Measurements from ENCODE around the gene SENP1.
"Not testable (repeated sequence)": the region's sequence is repeated elsewhere in the genome, so short reads cannot be mapped to it uniquely, and the experiment has no call there.

The SENP1 gene

DNA sequence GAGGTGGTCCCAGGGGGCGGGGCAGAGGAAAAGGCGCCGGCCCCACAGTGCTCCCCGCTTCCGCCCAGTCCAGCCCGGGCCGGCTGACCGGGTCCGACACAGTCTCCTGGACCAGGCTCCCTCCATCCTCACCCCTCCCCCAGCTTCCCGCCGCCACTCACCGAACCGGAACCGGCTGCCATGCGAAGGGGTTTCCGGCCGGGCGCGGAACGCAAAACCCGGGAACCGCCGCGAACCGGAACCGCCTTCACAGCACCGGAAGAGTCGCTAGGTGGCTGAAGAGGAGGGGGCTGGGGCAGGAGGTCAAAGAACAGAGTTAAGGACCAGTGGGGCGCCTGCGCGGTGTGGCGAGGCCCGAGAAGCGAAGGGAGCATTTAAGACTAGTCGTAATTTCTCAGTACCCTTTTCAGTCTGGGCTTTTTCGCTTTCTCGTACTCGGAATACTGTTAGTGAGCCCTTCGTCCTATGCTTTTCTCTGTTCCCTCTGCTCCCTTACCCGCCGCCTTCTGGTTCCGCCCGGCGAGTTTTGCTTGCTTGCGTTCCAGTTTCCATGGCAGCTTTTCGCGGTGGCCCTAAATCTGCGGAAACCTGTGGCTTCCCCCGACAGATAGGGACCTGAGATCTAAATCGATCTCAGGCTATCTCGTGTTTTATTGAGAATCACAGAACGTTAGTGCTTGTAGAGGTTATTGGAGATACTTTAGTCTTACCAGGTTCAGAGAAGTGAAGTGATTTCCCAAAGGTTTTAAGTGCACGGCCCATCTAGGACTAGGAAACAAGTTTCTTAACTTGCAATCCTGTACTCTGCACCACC lies at the start of gene SENP1:
Gene SENP1 (minus strand): TSS at position 213 of the 814 bp plus-strand sequence. CDS start 4,607 bp downstream, outside the sequence.
- DNase-seq, result peak; percentile 87

DNA sequence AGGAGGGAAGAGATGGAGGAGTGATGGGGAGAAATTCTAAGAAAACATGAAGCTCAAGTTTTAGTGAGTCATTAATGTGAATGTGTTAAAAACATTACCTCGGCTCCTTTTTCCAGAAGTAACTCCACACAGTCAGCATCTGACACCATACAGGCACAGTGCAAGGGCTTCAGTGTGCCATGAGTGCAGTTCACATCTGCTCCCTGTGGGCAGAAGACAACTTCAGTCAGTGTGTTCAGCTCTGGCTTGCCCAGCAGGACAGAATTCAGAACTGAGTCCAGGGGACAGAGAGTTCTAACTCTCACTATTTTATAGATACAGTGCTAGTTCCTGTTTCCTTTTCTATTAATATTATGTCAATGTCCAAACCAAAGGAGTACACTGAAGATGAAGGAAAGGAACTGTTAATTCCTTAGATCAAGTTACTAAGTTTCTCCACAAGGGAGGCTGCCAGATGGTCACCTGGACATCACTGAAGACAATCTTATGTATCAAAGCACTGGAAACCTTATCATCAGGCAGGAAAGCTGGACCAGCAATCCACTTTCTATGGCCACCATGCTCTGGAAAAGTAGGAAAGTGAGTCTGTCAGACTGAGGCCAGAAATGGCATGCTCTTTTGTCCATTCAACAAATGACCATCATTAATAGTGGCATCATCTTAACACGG lies 45.4 kb upstream of the SENP1 start:
- no peak for DNase-seq

DNA sequence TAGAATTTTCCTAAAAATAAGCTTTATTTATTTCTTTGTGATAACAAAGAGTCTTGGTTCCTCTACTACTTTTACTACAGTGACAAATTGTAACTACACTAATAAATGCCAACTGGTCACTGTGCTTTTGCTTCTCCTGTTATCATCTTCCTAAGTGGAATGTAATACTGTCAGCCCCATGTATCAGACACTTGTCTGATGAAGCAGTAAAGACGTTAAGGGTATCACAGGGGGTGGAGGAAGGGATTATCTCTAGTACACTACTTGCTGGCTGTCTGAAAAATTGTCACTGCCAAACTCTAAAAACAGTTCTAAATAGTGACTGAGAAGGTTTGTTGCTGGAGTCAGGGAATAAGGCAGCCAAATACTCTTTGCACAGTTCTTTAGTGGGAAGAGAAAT lies 40.1 kb upstream of the SENP1 start:
- no peak for DNase-seq

DNA sequence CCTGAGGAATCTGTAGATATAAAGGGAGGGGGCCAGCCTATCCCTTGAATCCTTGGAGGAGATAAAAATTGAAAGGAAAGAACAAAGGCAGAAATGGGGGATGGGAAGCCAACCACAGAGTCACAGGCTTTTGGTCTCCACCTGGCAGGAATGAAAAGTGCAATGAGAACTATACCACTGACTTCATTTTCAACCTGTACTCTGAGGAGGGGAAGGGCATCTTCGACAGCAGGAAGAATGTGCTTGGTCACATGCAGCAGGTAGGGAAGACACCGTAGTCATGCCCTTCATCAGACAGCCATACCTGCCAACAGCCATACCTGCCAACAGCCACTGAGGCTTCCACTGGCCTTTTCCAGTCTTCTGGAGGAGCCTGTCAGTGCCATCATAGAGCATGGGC lies 38.0 kb upstream of the SENP1 start:
- DNase-seq, result no peak

DNA sequence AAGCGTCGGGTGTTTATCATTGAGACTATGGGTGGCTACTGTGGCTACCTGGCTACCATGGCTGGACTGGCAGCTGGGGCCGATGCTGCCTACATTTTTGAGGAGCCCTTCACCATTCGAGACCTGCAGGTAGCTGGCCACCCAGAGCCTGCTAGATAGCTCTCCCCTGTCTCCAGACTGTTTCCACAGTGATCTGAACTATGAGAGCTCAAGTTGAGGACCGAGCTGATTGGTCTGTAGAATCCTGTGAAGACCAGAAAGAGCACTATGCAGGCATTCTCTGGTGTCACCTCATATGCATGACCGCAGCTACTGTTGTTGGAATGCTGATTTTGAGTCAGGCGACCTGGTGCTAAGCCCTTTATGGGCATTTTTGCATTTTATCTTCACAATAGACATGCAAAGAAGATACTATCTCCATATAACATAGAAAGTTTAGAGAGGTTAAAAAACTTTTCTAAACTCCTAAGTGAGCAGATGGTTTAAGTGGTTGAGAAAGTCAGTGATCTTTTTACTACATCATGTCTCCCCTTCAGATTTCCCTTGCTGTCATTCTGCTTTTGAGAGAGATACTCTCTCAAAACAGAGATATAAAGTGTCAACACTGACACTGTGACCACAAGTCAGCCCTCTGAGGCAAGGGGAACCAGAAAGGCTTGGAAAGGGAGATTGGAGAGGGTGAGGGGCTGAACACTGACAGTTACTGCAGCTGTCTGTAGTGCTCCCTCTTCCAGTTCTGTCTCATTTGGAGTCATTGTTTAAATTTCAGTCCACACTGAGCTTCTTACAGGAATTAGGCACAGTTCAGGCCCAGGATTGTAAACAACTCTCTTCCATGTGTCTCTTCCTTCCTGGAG lies 37.2 kb upstream of the SENP1 start:
- DNase-seq, result no peak

DNA sequence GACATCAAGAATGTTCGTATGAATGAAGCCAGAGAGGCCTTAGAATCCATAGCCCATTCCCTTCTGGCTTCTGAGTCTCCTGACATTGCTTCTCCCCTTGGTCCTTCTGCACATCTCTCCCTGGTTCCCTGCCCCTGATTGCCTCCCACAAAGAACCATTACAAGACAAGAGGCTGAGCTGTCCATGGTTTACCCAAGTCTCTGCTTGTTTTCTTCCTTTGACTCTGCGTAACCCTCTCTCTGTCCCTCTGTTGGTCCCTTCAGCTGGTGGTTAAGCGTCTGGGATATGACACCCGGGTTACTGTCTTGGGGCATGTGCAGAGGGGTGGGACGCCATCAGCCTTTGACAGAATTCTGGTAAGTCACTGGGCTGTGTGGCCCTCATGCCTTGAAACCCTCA lies 29.1 kb upstream of the SENP1 start:
- no peak for DNase-seq

DNA sequence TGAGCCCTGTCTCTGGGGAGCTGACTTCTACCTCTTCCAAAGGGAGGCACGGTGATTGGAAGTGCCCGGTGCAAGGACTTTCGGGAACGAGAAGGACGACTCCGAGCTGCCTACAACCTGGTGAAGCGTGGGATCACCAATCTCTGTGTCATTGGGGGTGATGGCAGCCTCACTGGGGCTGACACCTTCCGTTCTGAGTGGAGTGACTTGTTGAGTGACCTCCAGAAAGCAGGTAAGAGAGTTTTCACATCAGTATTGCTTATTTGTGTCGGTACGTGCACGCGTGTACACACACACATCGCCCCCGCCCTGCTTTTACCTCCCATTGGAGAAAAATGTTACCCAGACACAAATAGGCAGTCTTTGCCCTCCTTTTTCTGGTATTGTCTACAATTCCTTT lies 26.9 kb upstream of the SENP1 start:
- no peak for DNase-seq

DNA sequence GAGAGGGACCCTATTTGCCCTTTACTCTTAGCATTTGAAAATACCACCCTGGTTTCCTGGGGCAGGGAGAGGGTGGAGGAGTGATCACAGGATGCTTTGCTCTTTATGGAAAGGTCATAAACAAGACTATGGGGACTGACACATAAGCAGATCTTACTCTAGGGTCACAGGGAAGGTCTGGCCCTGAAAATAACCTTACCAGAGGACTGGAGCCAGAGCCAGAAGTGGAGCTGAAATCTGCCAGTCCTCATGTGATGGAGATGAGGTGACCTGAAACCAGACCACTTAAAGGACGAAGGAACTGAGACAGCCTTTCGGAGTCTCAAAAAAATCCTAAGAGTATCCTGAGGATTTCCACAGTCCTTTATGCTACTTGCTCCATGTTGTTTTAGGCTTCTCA lies 25.6 kb upstream of the SENP1 start:
- no peak for DNase-seq

DNA sequence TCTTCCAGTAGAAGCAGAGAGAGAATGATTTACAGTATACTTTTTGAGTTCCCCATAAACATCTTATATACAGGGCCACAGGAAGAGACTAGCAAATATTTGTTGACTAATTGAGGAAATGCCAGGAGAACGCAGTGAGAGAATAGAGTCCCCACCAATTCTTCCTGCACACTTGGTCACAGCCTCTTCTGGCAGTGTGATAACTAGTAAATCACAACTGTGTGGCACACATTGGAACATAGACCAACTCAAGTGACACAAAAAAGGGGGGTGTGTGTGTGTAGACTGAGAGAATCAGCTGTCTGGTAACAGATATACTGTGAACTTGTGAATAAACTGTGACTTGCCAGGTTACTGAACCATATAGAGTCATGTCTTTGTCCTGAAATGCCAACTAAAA lies 23.5 kb upstream of the SENP1 start:
- DNase-seq, result no peak

DNA sequence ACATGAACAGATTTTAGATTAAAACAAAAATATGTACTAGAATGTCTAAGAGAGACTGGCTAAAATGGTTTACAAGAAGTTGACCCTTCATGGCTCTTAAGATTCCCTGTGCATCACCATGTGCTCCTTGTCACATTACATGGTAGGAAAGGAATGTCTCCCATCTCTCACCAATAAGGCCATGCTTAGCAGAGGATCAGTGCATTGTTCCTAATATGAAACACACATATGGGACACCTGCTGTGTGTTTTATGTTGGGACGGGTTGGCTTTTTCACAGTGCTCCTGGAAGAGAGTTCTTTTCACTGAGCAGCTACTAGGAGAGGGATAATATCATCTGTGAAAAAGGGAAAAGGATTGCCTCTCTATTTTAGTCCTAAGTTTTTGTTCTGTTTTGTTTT lies 22.9 kb upstream of the SENP1 start:
- DNase-seq, result no peak

DNA sequence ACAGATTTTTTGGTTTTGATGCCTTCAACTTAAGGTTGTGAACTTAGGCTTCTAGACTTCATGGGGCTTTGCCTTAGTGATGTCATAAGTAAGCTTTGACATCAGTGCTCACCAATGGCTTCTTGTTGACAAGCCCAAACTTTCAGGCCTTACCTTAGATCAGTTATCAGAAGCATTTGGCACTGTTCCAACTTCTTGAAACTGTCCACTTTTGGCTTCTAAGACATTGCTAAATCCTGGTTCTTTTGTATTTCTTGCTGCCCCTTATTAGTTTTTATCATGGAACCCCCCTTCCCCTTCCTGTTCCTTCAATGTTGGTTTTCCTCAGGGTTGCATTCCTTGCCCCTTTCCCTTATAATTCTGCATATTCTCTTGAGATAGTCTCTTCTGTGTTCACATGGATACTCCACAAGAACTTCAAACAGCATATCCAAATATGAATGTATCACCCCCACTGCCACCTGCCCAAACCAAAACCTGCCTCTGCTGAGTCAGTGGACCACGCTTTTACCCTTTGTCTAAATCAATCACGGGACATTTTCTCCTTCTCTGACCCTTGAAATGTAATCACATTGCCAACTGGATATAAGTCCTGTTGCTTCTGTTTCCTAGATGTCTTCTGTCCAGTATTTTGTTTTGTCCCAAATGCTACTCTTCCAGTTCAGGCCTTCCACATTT lies 21.2 kb upstream of the SENP1 start:
- no peak for DNase-seq

DNA sequence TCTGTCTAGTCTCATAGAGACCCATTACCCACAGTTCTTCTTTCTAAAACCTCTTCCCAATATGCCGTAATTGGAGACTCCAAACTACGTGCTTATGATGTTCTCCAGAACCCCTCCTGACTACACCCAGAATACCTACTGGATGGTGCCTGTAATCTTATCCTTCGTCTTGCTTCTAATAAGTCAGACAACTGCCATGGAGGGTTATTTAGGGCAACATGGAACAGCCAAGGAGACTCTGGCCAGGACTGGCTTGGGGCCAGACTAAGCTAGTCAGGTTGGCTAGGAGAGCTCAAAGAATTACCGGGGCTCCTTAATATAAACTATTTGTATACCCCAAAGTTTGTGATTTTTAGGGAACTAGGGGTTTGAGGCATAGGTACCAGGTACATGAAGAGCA lies 20.1 kb upstream of the SENP1 start:
- no peak for DNase-seq

DNA sequence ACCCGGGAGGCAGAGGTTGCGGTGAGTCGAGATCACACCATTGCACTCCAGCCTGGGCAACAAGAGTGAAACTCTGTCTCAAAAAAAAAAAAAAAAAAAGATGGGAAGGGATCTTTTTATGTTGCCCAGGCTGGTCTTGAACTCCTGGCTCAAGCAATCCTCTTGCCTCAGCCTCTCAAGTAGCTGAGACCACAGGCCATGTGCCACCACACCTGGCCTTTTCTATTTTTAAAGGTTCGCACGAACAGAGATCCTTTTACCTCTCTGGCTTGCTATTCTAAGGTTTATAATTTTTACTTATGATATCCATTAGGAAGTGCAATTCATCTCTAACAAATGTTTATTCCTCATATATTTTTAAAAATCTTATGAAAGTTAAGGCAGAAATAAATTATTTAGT lies 19.7 kb upstream of the SENP1 start:
- DNase-seq, result not testable (repeated sequence)

DNA sequence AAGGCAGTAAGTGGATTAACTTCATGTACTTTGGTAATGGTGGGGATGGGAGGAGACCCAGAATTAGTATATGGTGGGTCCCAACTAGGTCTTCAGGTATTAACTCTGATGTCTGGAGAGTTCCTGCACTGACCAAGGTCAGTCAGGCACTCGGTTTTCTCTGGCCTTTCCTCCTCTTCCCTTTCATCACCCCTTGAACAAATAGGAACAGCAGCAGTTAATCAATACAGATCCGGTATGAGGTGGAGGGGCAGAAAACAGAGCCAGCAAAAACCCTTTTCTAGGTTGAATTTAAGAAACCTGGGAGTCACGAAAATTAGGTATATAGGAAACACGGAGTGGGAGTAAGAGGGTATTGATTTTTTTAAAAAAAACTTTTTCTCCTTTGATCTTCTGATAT lies 17.3 kb upstream of the SENP1 start:
- no peak for DNase-seq

DNA sequence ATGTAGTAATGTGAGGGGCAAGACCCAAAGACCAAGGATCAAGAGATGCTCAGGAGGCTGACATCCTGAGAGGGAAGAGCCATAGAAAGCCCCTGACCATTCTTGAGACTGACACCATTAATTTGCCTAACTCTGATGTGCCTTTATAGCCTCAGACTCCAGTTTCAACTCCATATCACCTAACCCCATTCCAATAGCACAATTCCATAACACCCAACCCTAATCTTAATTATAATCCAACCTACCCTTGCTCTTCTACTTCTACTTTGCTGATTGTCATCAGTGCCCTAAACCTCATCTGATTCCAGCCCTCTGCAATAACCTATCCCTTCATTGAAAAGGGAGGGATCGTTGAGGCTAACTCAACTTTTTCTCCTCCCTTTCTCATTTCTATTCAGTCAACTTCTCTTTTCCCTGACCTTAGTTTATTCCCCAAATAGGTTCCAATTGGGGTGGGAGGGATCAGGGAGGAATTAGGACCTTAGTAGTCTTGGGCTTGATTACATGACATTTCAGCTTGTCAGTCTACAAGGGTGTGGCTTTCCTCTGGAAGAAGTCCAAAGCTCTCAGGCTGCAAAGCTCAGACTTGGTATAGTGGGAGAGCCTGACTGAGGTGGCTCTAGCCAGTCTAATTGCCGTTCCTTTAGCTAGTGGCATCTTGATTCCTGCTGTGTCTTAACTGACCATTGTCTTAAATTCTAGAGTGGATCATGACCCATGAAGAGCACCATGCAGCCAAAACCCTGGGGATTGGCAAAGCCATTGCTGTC lies 16.4 kb upstream of the SENP1 start:
- no peak for DNase-seq

DNA sequence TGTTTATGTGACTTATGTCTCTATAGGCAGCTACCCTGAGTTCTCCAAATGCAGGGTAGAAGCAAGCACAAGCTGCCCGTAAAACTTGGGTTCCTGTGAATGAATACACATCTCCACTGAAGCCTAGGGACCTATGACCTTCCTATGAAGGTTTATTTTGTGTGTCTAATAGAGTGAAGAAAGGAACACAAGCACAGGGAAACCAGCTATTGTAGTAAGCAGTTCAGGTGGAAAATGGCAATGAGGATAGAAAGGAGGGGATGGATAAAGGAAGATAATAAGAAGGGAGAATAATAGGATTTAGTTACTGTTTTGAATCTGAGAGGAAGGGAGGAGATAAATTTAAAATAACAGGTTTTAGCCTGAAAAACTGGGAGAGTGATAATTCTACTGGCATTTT lies 15.6 kb upstream of the SENP1 start:
- no peak for DNase-seq

DNA sequence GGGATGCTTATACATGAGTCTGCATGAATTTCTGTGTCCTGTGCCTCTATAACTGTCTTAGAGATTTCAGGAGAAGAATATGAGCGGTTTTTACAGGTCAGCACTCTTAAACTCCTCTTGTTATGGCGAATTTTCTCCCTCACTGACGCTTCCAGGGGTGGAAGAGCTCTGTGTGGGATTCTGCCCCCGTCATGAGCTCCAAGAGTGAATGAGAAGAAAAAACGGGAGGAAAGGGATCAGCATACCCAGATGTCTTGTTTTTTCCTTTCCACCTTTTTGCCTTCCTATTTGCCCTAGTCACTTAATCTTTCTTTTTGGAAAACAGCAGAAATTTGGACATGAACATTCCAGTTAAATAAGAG lies 13.9 kb upstream of the SENP1 start:
- DNase-seq, result no peak

DNA sequence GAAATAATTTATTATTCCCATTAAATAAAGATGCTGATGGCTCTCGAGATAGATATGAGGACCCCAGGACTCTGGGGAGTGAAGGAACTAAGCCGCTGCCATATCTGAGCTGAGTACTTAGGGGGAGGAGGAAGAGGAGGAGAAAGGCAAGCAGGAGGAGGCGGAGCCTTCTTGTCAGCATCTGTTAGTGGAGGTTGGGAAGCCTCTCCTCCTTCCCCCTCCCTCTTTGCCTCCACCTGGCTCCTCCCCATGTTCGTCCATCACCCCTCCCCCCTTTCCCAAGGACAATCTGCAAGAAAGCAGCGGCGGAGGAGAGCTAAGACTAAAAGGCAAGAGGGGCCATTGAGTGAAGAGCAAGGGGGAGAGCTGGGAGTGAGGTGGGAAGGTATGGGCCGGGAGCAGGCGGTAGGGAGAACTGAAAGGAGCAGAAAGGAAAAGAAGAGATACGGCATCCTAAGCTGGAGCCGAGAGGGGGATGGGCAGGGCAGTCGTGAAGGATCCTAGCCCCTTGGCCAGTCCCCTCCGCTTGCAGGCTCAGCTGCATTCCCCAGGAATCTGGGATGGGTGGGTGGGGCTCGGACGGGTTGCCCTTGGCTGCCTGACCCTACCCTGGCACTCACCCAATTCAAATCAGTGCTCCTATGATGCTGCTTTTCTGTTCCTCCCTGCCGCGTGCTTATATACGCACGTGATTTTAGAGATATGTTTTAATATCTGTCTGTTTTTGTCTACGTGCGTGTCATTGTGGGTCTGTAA lies 13.4 kb upstream of the SENP1 start, which contains the start of gene PFKM:
Gene PFKM (plus strand): TSS at position 287 of the 756 bp plus-strand sequence. CDS start 3,411 bp downstream, outside the sequence.
- peak; percentile 63 for DNase-seq

DNA sequence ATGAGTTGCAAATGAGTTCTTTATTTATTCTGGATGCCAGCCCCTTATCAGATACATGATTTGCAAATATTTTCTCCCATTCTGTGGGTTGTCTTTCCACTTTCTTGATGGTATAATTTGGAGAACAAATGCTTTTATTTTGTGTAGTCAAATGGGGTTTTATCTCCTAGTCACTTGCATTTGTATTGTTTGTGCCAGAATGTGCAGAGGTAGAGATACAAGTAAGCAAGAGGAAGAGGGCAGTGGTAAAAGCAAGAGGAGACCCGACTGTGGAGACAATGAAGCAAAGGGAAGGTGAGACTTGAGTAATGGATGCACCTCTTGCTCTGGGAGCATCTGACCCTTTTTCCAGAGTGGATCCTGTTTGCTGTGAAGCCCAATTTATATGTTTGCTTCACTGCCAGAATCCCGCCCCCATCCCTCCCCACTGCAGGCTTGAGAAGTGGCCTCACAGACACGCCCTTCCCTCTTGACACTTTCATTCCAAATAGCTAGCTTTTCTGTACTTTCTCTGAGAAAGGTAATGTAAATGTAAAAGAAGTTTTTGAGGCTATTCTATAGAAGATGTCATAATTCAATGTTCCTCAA lies 12.5 kb upstream of the SENP1 start:
- DNase-seq, result no peak

DNA sequence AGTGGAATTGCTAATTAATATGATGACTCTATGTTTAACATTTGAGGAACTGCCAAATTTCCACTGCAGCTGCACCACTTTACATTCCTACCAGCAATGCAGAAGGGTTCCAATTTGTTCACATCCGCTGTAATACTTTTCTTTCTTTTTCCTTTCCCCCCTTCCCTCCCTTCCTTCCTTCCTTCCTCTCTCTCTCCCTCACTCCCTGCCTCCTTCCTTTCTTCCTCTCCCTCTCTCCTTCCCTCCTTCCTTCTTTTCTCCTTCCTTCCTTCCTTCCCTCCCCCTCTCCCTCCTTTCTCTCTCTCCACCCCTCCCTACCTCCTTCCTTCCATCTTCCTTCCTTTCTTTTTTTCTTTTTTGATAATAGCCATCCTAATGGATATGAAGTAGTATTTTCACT lies 10.1 kb upstream of the SENP1 start:
- no peak for DNase-seq

DNA sequence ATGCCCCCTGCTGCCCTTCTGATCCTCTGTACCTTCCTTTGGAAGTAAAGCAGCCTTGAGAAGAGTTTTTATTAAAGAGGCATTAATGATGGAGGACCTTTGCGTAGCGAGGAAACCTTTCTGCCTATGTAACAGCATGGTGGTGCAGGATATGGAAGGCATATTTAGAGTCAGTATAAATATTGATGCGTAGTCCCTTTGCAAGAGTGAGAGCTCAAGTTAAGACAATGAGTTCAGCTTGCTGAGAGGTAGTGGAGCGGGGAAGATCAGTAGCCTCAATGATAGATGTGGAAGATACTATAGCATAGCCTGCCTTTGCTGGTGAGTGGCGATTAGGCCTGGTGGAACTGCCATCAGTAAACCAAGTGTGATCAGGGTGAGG lies 5.4 kb upstream of the SENP1 start:
- not testable (repeated sequence) for DNase-seq
